Stomach (tissue), 19 donors: Measurements from ENCODE around the gene ATP5MC3. TPM values are rescaled to one million over a fixed set of nuclear protein-coding genes. Genes with fewer than 3 reads are reported as not detected.
"Not testable (repeated sequence)": the region's sequence is repeated elsewhere in the genome, so short reads cannot be mapped to it uniquely, and the experiment has no call there.

Experiments used
- DNase-seq, 2 donors: peaks; one replicate each; pipeline versions ENCODE4 v3.0.0 to v3.0.0-alpha.2; 2013 to 2019
- H3K27ac ChIP-seq, 5 donors: fragments of 200-600 bp in 4 of 5; sonication (generic) in 4 of 5; one replicate each; pipeline ENCODE4 v1.5.1; 2013 to 2019; ENCODE audit warnings: mild to moderate bottlenecking in 1 of 5, moderate library complexity in 1 of 5
- H3K27me3 ChIP-seq, 3 donors: fragments of 200-600 bp; sonication (generic); one replicate each; pipeline ENCODE4 v1.5.1; 2017 to 2019; ENCODE audit warnings: mixed run types in 1 of 3
- H3K36me3 ChIP-seq, 4 donors: fragments of 200-600 bp; sonication (generic); 1 replicate in 3 of 4; 2 replicates in 1 of 4; pipeline ENCODE4 v1.5.1; 2016 to 2019
- H3K4me1 ChIP-seq, 4 donors: fragments of 200-600 bp; sonication (generic); one replicate each; pipeline ENCODE4 v1.5.1; 2016 to 2019
- H3K4me3 ChIP-seq, 4 donors: fragments of 200-600 bp; sonication (generic) in 3 of 4; one replicate each; pipeline ENCODE4 v1.5.1; 2016 to 2019; ENCODE audit warnings: mild to moderate bottlenecking in 1 of 4
- H3K9me3 ChIP-seq, 4 donors: fragments of 200-600 bp; sonication (generic); one replicate each; pipeline ENCODE4 v1.5.1; 2016 to 2019
- EP300 ChIP-seq: sonication (generic); formaldehyde crosslinking; IDR thresholded peaks from one replicate; pipeline ENCODE4 v1.6.1; 2017; ENCODE audit warnings: antibody characterized with exemption
- POLR2A ChIP-seq, 4 donors: fragments of 450-650 bp; IDR thresholded peaks; one replicate each; pipeline ENCODE4 v1.6.1; 2016; ENCODE audit warnings: antibody characterized with exemption in 4 of 4, control low read depth in 2 of 4, mild to moderate bottlenecking in 1 of 4, moderate library complexity in 1 of 4
- POLR2AphosphoS5 ChIP-seq, 3 donors: sonication (generic); formaldehyde crosslinking; IDR thresholded peaks; one replicate each; pipeline ENCODE4 v1.6.1; 2016; ENCODE audit warnings: antibody characterized with exemption in 3 of 3
- WGBS, 5 donors: extraction: QIAGEN DNeasy Blood & Tissue Kit in 3 of 5; methylation state at CpG; one replicate each; pipeline versions ENCODE4 v1.1.5 to v1.1.7; 2013 to 2018; 5-methylcytosine and 5-hydroxymethylcytosine counted together
- intact Hi-C: fragments of 100-400 bp; cut with DNase I; formaldehyde crosslinking; loops from one replicate; pipeline ENCODE4 v1.15.1; 2023; ENCODE audit warnings: low total_unique reads
- long read RNA-seq, 10 donors: transcript quantifications; one replicate each; lab custom pipeline, GENCODE V29; 2026
- polyA plus RNA-seq, 3 donors: library from polyadenylated mRNA; stranded (reverse); fragments of 200-250 nt; gene quantifications; one replicate each; pipeline ENCODE4 v1.2.3, GENCODE V29; 2013
- total RNA-seq, 5 donors: library from RNA; depleted of rRNA; stranded (reverse); fragments of >200 nt; gene quantifications; one replicate each; pipeline versions ENCODE4 v1.1.0 to v1.2.3, GENCODE V29; 2014 to 2016
- TF ChIP-seq, protein P1 (sequence below), 7 experiments: fragments of 450-650 bp in 4 of 7; fragments of 200-600 bp in 3 of 7; sonication (generic) in 3 of 7; IDR thresholded peaks; one replicate each; pipeline ENCODE4 v1.5.1; 2016 to 2019; ENCODE audit warnings: antibody characterized with exemption in 7 of 7, control low read depth in 2 of 7, mild to moderate bottlenecking in 1 of 7
- donor health status: healthy with polysubstance abuse.
- donor health status: Bipolar disorder and iron deficiency.
- donor health status: healthy.

The ATP5MC3 gene
- total RNA-seq: 100 to 1,000 TPM in 2 of 5 donors, 10 to 100 TPM in 3; 39.4 to 165 (median 99.2) TPM
- polyA plus RNA-seq: 100 to 1,000 TPM; 309 to 383 (median 377) TPM
- long read RNA-seq, donor 1, full-length matches to known transcripts: 75 of 137 reads
- long read RNA-seq, donor 1, partial matches to known transcripts: 48 of 137 reads
- long read RNA-seq, donor 1, other reads (novel, unspliced or antisense): 14 of 137 reads
- long read RNA-seq, donor 2, full-length matches to known transcripts: 123 of 174 reads
- long read RNA-seq, donor 2, partial matches to known transcripts: 26 of 174 reads
- long read RNA-seq, donor 2, other reads (novel, unspliced or antisense): 25 of 174 reads
- long read RNA-seq, donor 3, full-length matches to known transcripts: 137 of 231 reads
- long read RNA-seq, donor 3, partial matches to known transcripts: 68 of 231 reads
- long read RNA-seq, donor 3, other reads (novel, unspliced or antisense): 26 of 231 reads
- long read RNA-seq, donor 4, full-length matches to known transcripts: 16 of 30 reads
- long read RNA-seq, donor 4, partial matches to known transcripts: 9 of 30 reads
- long read RNA-seq, donor 4, other reads (novel, unspliced or antisense): 5 of 30 reads
- long read RNA-seq, donor 5, full-length matches to known transcripts: 145 of 219 reads
- long read RNA-seq, donor 5, partial matches to known transcripts: 42 of 219 reads
- long read RNA-seq, donor 5, other reads (novel, unspliced or antisense): 32 of 219 reads
- long read RNA-seq, donor 6: 0 reads
- long read RNA-seq, donor 7, full-length matches to known transcripts: 173 of 283 reads
- long read RNA-seq, donor 7, partial matches to known transcripts: 86 of 283 reads
- long read RNA-seq, donor 7, other reads (novel, unspliced or antisense): 24 of 283 reads
- long read RNA-seq, donor 8, full-length matches to known transcripts: 176 of 280 reads
- long read RNA-seq, donor 8, partial matches to known transcripts: 73 of 280 reads
- long read RNA-seq, donor 8, other reads (novel, unspliced or antisense): 31 of 280 reads
- long read RNA-seq, donor 9, full-length matches to known transcripts: 176 of 362 reads
- long read RNA-seq, donor 9, partial matches to known transcripts: 150 of 362 reads
- long read RNA-seq, donor 9, other reads (novel, unspliced or antisense): 36 of 362 reads
- long read RNA-seq, donor 10, full-length matches to known transcripts: 73 of 98 reads
- long read RNA-seq, donor 10, partial matches to known transcripts: 14 of 98 reads
- long read RNA-seq, donor 10, other reads (novel, unspliced or antisense): 11 of 98 reads

DNA sequence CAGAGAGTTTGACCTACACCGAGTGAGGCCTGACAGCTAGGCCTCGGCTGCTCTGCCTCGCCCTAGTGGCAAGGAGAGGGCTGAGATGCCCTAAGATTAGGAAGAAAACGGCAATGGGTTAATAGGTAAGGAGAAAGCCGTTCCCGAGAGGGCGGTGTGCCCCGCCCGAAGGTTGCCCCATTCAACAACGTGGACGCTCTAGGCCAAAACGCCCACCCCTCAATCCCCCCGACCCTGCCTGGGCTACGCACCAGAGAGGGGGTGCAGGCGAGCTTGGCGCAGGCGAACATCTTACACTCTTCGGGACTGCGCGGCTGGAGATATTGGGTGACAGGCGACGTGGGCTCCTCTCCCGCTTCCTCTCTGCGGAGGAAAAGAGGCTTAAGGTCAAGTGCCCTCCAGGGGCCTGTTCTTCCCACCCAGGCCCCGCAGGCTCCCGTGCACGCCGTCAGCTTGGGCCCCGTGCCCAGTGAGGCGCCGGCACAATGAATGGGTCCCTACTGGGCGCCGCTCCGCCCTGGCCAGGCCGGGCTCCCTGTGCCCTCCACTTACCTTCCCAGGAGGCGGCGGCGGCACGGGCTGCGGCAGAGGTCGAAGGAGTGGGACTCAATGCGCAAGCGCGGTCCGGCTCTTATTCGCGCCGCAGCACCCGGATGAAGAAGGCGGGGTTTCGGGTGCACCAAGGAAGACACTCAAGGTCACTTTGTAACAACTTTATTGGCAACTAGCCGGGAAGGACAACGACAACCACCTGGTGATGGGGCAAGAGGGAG, at the start of gene ATP5MC3:
TSS of gene ATP5MC3 (minus strand) at position 607 of the 773 bp plus-strand sequence. CDS start at position 290, 317 bp downstream.
- no peaks in the 10 kb centered on the region for H3K9me3 ChIP-seq
- peak; percentile 96 to 98 for DNase-seq
- intact Hi-C loops: no loop called here
- 1% methylated on average over 29 to 53 of the region's 53 CpGs for WGBS, 5 donors
- peaks cover 21 to 38% (median 36%) of the 10 kb centered on the region in 4 donors for H3K36me3 ChIP-seq
- no peaks in the 10 kb centered on the region for H3K27me3 ChIP-seq
- H3K4me3 ChIP-seq: peak within 1 kb of the TSS; percentile 88 to 93 (median 90)
- peaks cover 0 to 38% (median 20%) of the 10 kb centered on the region in 4 donors for H3K4me1 ChIP-seq
- H3K27ac ChIP-seq: peak within 1 kb of the TSS; percentile 76 to 93 (median 92)
- TF ChIP-seq EP300 (no peak), POLR2A (IDR thresholded peaks at IDR 0.05) (no peak), POLR2AphosphoS5 (IDR thresholded peaks at IDR 0.05) (peak; percentile 90 to 94 (median 93))
- TF ChIP-seq, protein P1, sequence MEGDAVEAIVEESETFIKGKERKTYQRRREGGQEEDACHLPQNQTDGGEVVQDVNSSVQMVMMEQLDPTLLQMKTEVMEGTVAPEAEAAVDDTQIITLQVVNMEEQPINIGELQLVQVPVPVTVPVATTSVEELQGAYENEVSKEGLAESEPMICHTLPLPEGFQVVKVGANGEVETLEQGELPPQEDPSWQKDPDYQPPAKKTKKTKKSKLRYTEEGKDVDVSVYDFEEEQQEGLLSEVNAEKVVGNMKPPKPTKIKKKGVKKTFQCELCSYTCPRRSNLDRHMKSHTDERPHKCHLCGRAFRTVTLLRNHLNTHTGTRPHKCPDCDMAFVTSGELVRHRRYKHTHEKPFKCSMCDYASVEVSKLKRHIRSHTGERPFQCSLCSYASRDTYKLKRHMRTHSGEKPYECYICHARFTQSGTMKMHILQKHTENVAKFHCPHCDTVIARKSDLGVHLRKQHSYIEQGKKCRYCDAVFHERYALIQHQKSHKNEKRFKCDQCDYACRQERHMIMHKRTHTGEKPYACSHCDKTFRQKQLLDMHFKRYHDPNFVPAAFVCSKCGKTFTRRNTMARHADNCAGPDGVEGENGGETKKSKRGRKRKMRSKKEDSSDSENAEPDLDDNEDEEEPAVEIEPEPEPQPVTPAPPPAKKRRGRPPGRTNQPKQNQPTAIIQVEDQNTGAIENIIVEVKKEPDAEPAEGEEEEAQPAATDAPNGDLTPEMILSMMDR (IDR thresholded peaks at IDR 0.05): peak in 1 of 7 experiments; percentile 13

DNA sequence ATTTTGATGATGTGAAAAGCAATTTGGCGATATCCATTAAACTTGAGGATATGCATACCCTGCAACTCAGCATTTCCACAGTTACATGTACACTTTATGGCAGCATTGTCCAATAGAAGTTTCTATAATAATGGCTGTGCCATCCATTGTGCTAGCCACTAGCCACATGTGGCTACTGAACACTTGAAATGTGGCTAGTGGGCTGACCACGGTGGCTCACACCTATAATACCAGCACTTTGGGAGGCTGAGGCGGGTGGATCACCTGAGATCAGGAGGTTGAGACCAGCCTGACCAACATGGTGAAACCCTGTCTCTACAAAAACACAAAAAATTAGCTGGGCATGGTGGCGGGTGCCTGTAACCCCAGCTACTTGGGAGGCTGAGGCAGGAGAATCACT, 47.1 kb upstream of the ATP5MC3 start:
- DNase-seq, H3K27me3 ChIP-seq, H3K4me3 ChIP-seq, H3K27ac ChIP-seq, H3K9me3 ChIP-seq, H3K4me1 ChIP-seq, H3K36me3 ChIP-seq, intact Hi-C loops: not testable (repeated sequence)
- 66 to 83% (median 68%) methylated on average over 4 of the region's 4 CpGs for WGBS, 5 donors

DNA sequence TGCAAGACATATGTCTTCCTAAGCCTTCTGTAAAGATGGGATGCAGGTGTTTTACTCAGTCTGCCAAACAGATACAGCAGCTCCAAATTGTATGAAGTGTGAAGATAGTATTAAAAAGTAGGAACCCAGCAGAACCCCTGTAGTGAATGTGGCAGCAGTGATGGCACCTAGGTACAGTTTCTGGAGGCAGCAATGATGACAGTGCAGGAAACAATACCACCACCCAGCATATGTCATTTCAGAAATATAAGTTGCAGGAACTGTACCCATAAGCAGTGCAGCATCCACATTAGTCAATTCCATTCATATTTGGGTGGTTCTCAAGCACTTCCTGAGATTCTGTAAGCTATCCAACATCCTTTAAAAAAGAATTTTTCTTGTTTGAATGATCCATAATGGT, 46.7 kb upstream of the ATP5MC3 start:
- Histone ChIP-seq H3K9me3 (no peaks in the 10 kb centered on the region), H3K27me3 (no peaks in the 10 kb centered on the region), H3K4me1 (peaks cover 0 to 3% (median 0%) of the 10 kb centered on the region in 4 donors), H3K4me3 (no peak overlapping the region), H3K27ac (no peak overlapping the region), H3K36me3 (no peaks in the 10 kb centered on the region)
- no peak for DNase-seq
- intact Hi-C loops: no loop called here
- TF ChIP-seq, protein P1 (IDR thresholded peaks at IDR 0.05): no peak
- no peak for TF ChIP-seq EP300
- TF ChIP-seq POLR2AphosphoS5 (IDR thresholded peaks at IDR 0.05): no peak
- no peak for TF ChIP-seq POLR2A (IDR thresholded peaks at IDR 0.05)

DNA sequence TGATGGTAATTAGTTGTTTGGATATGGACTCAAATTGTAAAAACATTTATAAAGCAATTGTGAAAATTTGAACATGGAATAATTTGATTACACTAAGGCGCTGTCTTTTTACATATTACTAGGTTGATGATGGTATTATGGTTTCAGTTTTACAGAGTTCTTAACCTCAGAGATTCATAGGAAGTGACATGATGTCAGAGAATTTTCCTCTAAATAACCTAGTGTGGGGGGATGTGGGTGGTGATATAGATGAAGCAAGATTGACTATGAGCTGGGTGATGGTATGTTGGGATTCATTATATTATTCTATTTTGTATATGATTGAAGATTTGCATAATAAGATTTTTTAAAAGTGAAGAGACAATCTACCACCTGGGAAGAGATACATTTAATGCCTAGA, 45.9 kb upstream of the ATP5MC3 start:
- intact Hi-C loops: no loop called here
- no peak for DNase-seq
- no peaks in the 10 kb centered on the region for H3K27me3 ChIP-seq
- TF ChIP-seq POLR2AphosphoS5 (IDR thresholded peaks at IDR 0.05) (no peak), POLR2A (IDR thresholded peaks at IDR 0.05) (no peak), EP300 (no peak)
- TF ChIP-seq, protein P1 (IDR thresholded peaks at IDR 0.05): no peak
- no peaks in the 10 kb centered on the region for H3K4me1 ChIP-seq
- no peaks in the 10 kb centered on the region for H3K9me3 ChIP-seq
- H3K27ac ChIP-seq: no peak overlapping the region
- no peaks in the 10 kb centered on the region for H3K36me3 ChIP-seq
- no peak overlapping the region for H3K4me3 ChIP-seq
- 76 to 89% (median 85%) methylated on average over 1 of the region's 1 CpG for WGBS, 5 donors
